ENCODE results near the gene ACSM3.

Gene ACSM3

DNA sequence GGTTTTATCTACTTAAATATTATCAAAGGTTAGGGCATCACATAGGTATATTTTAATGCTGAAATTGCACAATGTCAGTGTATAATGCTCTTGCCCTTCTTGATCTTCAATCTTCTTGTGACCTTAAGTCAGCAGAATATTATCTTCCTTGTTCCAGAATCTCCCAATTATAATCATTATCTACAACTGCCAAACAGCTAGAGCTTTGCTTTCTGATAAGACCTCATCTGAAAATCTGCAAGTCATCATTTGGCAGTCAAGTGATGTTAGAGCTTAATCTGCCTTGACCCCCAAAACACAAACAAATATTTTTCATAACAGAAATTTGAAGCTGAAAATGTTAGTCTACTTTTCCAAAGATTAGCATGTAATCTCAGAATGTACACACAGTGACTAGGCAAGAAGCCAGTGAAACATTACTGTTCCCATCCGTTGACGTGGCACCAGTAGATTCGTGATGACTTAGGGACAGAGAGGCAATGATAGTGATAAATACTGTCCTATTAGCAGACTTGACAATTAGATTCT is 62.3 kb downstream of the ACSM3 start:
- in situ Hi-C loops (cut with HindIII; ENCODE audit: low sequenced_read_pairs): no loop called here
- TF ChIP-seq, protein P1, sequence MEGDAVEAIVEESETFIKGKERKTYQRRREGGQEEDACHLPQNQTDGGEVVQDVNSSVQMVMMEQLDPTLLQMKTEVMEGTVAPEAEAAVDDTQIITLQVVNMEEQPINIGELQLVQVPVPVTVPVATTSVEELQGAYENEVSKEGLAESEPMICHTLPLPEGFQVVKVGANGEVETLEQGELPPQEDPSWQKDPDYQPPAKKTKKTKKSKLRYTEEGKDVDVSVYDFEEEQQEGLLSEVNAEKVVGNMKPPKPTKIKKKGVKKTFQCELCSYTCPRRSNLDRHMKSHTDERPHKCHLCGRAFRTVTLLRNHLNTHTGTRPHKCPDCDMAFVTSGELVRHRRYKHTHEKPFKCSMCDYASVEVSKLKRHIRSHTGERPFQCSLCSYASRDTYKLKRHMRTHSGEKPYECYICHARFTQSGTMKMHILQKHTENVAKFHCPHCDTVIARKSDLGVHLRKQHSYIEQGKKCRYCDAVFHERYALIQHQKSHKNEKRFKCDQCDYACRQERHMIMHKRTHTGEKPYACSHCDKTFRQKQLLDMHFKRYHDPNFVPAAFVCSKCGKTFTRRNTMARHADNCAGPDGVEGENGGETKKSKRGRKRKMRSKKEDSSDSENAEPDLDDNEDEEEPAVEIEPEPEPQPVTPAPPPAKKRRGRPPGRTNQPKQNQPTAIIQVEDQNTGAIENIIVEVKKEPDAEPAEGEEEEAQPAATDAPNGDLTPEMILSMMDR (IDR thresholded peaks at IDR 0.05; ENCODE audit: low read depth, low read length, missing control alignments): no peak
- no peak for DNase-seq (ENCODE audit: low read depth)
- no peak overlapping the region for H3K4me3 ChIP-seq (ENCODE audit: low read depth, low read length)

DNA sequence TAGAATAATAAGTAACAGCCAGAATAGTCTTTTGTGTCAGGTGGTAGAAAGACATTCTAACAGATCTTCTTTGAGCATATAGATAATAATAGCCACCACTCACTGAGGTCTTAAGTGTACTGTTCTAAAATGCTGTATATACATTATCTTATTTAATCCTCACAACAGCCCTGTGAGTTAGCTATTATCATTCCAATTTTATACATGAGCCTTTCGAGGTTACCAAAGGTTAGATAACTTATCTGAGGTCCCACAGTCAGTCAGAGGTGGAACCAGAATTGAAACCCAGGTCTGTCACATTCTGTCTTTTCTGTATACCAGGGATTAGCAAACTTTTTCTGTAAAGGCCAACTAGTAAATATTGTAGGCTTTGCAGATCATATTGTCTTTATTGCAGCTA is 65.7 kb downstream of the ACSM3 start:
- H3K4me3 ChIP-seq (ENCODE audit: low read depth, low read length): no peak overlapping the region
- in situ Hi-C loops (cut with HindIII; ENCODE audit: low sequenced_read_pairs): no loop called here
- DNase-seq (ENCODE audit: low read depth): no peak
- TF ChIP-seq, protein P1 (IDR thresholded peaks at IDR 0.05; ENCODE audit: low read depth, low read length, missing control alignments): no peak

DNA sequence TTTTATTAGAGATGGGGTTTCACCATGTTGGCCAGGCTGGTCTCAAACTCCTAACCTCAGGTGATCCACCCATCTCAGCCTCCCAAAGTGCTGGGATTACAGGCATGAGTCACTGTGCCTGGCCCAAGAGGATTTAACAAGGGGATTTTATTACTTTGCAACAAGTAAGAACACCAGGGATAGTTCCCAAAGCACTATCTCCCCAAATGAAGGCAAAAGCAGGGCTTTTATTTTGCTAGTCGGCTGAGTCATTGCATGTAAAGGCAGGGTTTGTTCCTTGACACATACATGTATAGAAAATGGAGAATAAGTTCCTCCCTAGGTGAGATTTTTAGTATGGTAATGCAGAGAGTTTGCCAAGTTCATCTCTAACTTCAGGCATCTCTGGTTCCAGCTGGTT is 66.6 kb downstream of the ACSM3 start:
- in situ Hi-C loops (cut with HindIII; ENCODE audit: low sequenced_read_pairs): no loop called here

DNA sequence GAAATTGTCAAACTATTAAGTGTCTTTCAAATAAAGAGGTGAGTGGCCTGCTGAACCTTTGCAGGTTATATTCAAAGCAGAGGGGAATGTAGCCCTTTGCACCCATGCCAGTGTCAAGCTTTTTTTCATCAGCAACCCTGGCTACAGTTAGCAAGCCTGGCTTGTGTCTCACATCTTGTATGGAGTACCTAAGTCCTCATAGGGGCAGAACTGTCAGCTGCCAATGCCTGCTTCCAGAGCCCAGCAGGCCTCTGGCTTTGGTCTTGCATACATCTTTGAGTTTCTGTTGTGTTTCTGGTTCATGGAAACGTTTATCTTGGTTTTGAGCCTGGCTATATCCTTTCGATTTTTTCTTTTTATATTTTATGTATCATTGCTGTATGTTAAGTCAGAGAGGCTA is 69.3 kb downstream of the ACSM3 start:
- TF ChIP-seq, protein P1 (IDR thresholded peaks at IDR 0.05; ENCODE audit: low read depth, low read length, missing control alignments): no peak
- DNase-seq (ENCODE audit: low read depth): no peak
- in situ Hi-C loops (cut with HindIII; ENCODE audit: low sequenced_read_pairs): no loop called here
- no peak overlapping the region for H3K4me3 ChIP-seq (ENCODE audit: low read depth, low read length)

More for the DNA sequence above, 66.6 kb downstream of the ACSM3 start:
- no peak for DNase-seq (ENCODE audit: low read depth)
- TF ChIP-seq, protein P1 (IDR thresholded peaks at IDR 0.05; ENCODE audit: low read depth, low read length, missing control alignments): no peak
- H3K4me3 ChIP-seq (ENCODE audit: low read depth, low read length): no peak overlapping the region

DNA sequence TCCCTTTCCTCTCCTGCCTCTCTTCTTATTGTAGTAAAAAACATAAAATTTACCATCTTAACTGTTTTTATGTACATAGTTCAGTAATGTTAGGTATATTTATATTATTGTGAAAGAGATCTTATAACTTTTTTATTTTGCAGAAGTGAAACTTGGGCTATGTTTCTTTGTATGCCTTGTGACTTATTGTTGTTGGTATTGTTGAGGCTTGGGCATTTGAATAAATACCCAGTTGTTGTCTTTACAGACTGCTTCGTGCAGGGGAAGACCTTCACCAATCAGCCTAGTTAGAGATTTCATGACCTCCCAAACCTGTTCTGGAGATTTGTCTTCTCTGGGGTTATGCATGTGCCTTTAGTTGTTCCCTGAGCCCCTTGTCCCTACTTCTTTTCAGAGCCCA is 74.4 kb downstream of the ACSM3 start:
- TF ChIP-seq, protein P1 (IDR thresholded peaks at IDR 0.05; ENCODE audit: low read depth, low read length, missing control alignments): no peak
- no peak for DNase-seq (ENCODE audit: low read depth)
- H3K4me3 ChIP-seq (ENCODE audit: low read depth, low read length): no peak overlapping the region
- in situ Hi-C loops (cut with HindIII; ENCODE audit: low sequenced_read_pairs): no loop called here

DNA sequence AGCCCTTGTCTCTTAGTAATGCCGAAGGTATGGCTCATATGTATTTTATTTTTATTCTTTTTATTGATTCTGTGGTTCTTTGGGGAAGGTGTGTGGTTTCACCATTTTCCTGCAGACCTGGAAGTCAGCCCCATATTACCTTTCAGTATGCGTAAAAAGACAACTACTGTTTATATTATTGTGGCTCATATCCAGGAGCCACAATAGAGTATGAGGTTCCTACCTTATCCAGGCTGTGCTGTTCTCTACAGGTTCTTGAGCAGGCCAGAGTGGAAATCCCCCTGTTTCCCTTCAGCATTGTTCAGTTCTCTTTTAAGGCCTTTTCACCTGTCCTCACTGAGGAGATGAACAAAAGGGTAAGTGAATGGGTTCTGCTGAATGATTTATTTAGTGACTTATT is 75.7 kb downstream of the ACSM3 start:
- no peak for DNase-seq (ENCODE audit: low read depth)
- in situ Hi-C loops (cut with HindIII; ENCODE audit: low sequenced_read_pairs): no loop called here
- no peak overlapping the region for H3K4me3 ChIP-seq (ENCODE audit: low read depth, low read length)
- TF ChIP-seq, protein P1 (IDR thresholded peaks at IDR 0.05; ENCODE audit: low read depth, low read length, missing control alignments): no peak
